Activated T-cell treated with anti-CD3 and anti-CD28 coated beads, Interleukin-2, amount 50 U/mL, for 4 hours (primary cell): Measurements from ENCODE around the gene LAMP1. TPM values are rescaled to one million over a fixed set of nuclear protein-coding genes. Genes with fewer than 3 reads are reported as not detected.
"Not testable (repeated sequence)": the region's sequence is repeated elsewhere in the genome, so short reads cannot be mapped to it uniquely, and the experiment has no call there.

ENCODE experiments used
- ATAC-seq, 2 donors: fragments of 200-7000 bp; cut with Tn5 transposase; one replicate each; pipeline ENCODE4 v1.10.0; 2021
- DNase-seq: peaks from one replicate; pipeline ENCODE4 v3.0.0-alpha.2; 2020
- H3K27me3 Mint-ChIP-seq: one replicate; pipeline ENCODE4 v1.8.0; 2021; ENCODE audit warnings: low read depth, mixed read lengths
- H3K36me3 Mint-ChIP-seq: one replicate; pipeline ENCODE4 v1.8.0; 2022; ENCODE audit warnings: mixed read lengths; ENCODE audit not compliant: insufficient read depth
- H3K4me1 Mint-ChIP-seq: one replicate; pipeline ENCODE4 v1.8.0; 2021; ENCODE audit warnings: low read depth, mixed read lengths
- H3K4me3 Mint-ChIP-seq: one replicate; pipeline ENCODE4 v1.8.0; 2021; ENCODE audit warnings: mild to moderate bottlenecking, moderate library complexity, mixed read lengths
- H3K9me3 Mint-ChIP-seq: one replicate; pipeline ENCODE4 v1.8.0; 2021; ENCODE audit warnings: mixed read lengths
- total RNA-seq, 3 donors: library from RNA; stranded (reverse); gene quantifications; one replicate each; pipeline ENCODE4 v1.2.1, GENCODE V29; 2021

LAMP1 gene
- total RNA-seq, 3 donors from 2014 or later, result 81.8 to 101 (median 88.4) TPM

DNA sequence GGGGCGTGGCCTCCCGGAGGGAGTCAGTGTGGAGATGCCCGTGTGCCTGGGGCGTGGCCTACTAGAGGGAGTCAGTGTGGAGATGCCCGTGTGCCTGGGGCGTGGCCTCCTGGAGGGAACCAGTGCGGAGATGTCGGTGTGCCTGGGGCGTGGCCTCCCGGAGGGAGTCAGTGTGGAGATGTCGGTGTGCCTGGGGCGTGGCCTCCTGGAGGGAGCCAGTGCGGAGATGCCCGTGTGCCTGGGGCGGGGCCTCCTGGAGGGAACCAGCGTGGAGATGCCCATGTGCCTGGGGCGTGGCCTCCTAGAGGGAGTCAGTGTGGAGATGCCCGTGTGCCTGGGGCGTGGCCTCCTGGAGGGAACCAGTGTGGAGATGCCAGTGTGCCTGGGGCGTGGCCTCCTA, 17.1 kb downstream of the LAMP1 start:
- not testable (repeated sequence) for H3K9me3 Mint-ChIP-seq, DNase-seq, H3K27me3 Mint-ChIP-seq, H3K4me1 Mint-ChIP-seq, ATAC-seq, H3K4me3 Mint-ChIP-seq
- peaks cover 26% of the 10 kb centered on the region for H3K36me3 Mint-ChIP-seq

DNA sequence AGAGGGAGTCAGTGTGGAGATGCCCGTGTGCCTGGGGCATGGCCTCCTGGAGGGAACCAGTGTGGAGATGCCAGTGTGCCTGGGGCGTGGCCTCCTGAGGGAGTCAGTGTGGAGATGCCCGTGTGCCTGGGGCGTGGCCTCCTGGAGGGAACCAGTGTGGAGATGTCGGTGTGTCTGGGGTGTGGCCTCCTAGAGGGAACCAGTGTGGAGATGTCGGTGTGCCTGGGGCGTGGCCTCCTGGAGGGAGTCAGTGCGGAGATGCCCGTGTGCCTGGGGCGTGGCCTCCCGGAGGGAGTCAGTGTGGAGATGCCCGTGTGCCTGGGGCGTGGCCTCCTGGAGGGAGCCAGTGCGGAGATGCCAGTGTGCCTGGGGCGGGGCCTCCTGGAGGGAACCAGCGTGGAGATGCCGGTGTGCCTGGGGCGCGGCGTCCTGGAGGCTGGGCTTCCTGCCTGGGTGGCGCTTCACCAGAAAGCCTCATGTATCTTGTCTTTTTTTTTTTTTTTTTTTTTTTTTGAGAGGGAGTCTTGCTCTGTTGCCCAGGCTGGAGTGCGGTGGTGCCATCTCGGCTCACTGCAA, 17.9 kb downstream of the LAMP1 start:
- peaks cover 23% of the 10 kb centered on the region for H3K36me3 Mint-ChIP-seq
- not testable (repeated sequence) for H3K4me1 Mint-ChIP-seq, H3K9me3 Mint-ChIP-seq, DNase-seq, ATAC-seq, H3K4me3 Mint-ChIP-seq, H3K27me3 Mint-ChIP-seq

GRCh38 chr13:113315992-113316391, 19.0 kb downstream of the LAMP1 start:
- Mint-ChIP-seq H3K36me3 (peaks cover 23% of the 10 kb centered on the region), H3K4me3 (no peak overlapping the region), H3K27me3 (no peaks in the 10 kb centered on the region), H3K4me1 (peaks cover 1% of the 10 kb centered on the region), H3K9me3 (no peaks in the 10 kb centered on the region)
- DNase-seq (no peak), ATAC-seq (no peak)

DNA sequence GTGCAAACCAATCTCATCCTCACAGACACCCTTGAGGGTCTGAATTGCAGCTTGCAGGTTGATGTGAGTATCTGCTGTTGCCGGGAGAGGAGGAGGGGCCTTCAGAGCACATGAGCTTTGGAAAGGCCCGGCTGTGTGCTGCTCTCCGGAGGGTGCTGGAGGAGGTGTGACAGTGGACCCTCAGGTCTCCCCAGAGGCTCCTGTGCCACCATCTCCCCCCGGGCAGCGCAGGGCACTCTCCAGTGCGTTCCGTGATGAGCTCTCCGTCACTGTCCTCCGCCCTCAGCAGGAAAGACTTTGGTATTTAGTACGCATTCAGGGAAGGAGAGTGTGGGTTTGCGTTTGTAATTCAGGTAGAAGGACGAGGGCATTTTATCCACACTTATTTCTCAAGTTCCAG, 20.0 kb downstream of the LAMP1 start:
- DNase-seq (no peak), ATAC-seq (no peak)
- Mint-ChIP-seq H3K9me3 (no peaks in the 10 kb centered on the region), H3K27me3 (no peaks in the 10 kb centered on the region), H3K36me3 (peaks cover 21% of the 10 kb centered on the region), H3K4me1 (peaks cover 1% of the 10 kb centered on the region), H3K4me3 (no peak overlapping the region)

DNA sequence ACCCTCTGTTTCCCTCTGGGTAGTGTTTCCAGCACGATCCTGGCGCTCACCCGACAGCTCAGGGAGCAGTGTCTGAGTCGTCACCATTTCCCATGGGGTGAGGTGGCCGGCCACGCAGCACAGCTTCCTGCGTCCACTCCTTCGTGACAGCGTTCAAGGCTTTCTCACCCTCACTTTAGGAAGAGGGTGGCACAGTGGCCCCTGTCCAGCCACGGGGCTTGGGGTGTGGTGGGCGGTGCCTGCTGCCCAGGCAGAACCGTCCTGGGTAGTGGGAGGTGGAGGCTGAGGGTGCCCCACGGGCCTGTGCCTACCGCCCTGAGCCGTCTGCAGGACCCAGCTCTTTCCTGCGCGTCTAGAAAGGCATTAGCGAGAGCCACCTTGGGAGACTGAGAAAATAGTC, 21.9 kb downstream of the LAMP1 start:
- no peak overlapping the region for H3K4me3 Mint-ChIP-seq
- ATAC-seq, result no peak
- no peak for DNase-seq
- no peaks in the 10 kb centered on the region for H3K27me3 Mint-ChIP-seq
- no peaks in the 10 kb centered on the region for H3K9me3 Mint-ChIP-seq
- peaks cover 29% of the 10 kb centered on the region for H3K36me3 Mint-ChIP-seq
- H3K4me1 Mint-ChIP-seq, result no peaks in the 10 kb centered on the region

DNA sequence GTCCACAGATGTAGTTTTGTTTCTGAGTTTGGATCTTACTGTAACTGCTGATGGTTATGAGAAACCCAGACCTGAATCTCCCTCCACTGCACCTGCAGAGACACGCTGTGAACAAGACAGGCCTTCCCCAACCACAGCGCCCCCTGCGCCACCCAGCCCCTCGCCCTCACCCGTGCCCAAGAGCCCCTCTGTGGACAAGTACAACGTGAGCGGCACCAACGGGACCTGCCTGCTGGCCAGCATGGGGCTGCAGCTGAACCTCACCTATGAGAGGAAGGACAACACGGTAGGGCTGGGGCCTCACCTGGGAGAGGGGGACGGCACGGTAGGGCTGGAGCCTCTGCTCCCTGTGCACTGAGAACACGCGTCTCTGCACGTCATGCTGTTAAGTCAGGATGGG, 22.3 kb downstream of the LAMP1 start:
- no peak overlapping the region for H3K4me3 Mint-ChIP-seq
- DNase-seq (no peak), ATAC-seq (no peak)
- H3K27me3 Mint-ChIP-seq, result no peaks in the 10 kb centered on the region
- peaks cover 33% of the 10 kb centered on the region for H3K36me3 Mint-ChIP-seq
- no peaks in the 10 kb centered on the region for H3K9me3 Mint-ChIP-seq
- no peaks in the 10 kb centered on the region for H3K4me1 Mint-ChIP-seq

DNA sequence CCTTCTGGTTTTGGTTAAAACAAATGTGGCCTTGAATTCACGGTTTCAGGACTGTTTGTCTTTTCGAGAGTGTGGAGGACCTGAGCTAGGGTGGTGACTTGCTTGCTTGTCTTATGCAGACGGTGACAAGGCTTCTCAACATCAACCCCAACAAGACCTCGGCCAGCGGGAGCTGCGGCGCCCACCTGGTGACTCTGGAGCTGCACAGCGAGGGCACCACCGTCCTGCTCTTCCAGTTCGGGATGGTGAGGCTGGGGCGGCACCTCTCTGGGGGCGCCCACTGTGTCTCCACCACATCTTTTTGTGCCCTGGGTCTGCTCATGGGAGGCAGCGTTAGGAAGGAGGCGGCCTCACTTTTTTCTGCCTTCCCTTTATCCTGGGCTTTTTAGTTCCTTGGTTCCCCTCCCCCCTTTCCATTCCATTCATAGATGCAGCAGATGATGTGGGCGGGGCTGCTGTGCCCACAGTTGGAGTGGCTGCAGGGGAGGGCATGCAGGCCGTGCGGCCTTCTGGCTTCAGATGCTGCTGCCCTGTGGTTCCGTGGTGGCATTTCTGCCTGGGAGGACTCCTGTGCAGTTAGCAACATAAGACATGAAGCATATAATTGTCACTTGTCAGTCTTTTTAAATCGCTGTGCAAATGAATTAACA, 23.3 kb downstream of the LAMP1 start:
- peaks cover 33% of the 10 kb centered on the region for H3K36me3 Mint-ChIP-seq
- H3K27me3 Mint-ChIP-seq, result no peaks in the 10 kb centered on the region
- ATAC-seq, result no peak
- DNase-seq, result no peak
- H3K4me1 Mint-ChIP-seq, result no peaks in the 10 kb centered on the region
- H3K4me3 Mint-ChIP-seq, result no peak overlapping the region
- H3K9me3 Mint-ChIP-seq, result no peaks in the 10 kb centered on the region

DNA sequence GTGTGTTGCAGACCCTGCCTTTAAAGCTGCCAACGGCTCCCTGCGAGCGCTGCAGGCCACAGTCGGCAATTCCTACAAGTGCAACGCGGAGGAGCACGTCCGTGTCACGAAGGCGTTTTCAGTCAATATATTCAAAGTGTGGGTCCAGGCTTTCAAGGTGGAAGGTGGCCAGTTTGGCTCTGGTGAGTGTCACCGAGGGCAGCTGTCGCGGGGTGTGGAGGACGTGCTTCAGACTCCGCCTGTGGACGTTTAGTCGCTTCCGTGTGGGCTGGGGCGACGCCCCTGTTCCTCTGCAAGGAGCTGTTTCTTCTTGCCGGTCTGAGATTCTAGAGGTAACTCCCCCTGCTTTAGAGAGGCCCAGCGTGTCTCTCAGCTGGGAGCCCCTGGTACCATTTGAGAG, 24.5 kb downstream of the LAMP1 start:
- no peaks in the 10 kb centered on the region for H3K27me3 Mint-ChIP-seq
- H3K4me3 Mint-ChIP-seq, result no peak overlapping the region
- no peak for DNase-seq
- no peak for ATAC-seq
- H3K36me3 Mint-ChIP-seq, result peaks cover 33% of the 10 kb centered on the region
- no peaks in the 10 kb centered on the region for H3K9me3 Mint-ChIP-seq
- H3K4me1 Mint-ChIP-seq, result no peaks in the 10 kb centered on the region

- Mint-ChIP-seq H3K9me3 (no peaks in the 10 kb centered on the region), H3K4me1 (no peaks in the 10 kb centered on the region), H3K4me3 (no peak overlapping the region), H3K27me3 (no peaks in the 10 kb centered on the region), H3K36me3 (peaks cover 31% of the 10 kb centered on the region)
- no peak for DNase-seq
- no peak for ATAC-seq
These were observed 25.0 kb downstream of the LAMP1 start for GRCh38 chr13:113322043-113322461.

GRCh38 chr13:113322890-113323651, 26.0 kb downstream of the LAMP1 start:
- Mint-ChIP-seq H3K9me3 (no peaks in the 10 kb centered on the region), H3K36me3 (peaks cover 27% of the 10 kb centered on the region), H3K4me3 (no peak overlapping the region), H3K4me1 (peaks cover under 1% of the 10 kb centered on the region), H3K27me3 (no peaks in the 10 kb centered on the region)
- no peak for DNase-seq
- no peak for ATAC-seq

- Mint-ChIP-seq H3K4me1 (peaks cover 3% of the 10 kb centered on the region), H3K9me3 (no peaks in the 10 kb centered on the region), H3K36me3 (peaks cover 27% of the 10 kb centered on the region), H3K27me3 (no peaks in the 10 kb centered on the region), H3K4me3 (no peak overlapping the region)
- no peak for ATAC-seq
- no peak for DNase-seq
These were observed 26.8 kb downstream of the LAMP1 start for GRCh38 chr13:113323869-113324268.

DNA sequence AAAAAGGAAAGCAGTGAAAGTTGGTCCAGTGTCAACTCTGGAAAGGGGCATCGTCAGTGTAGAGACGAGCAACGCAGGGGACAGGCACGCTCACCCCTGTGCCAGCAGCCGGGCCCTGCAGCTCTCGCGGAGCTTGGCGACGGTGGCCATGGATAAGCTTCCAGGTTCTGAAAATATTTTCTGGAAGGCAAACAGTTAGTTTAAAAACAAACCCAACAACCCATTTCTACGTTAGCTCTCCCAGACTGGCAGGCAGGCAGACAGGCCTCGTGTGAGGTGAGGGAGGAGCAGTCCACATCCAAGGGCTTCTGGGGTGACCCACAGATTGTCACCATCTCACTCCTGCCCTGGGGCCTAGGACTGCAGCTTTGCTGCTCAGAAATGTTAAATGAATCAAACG, 27.4 kb downstream of the LAMP1 start:
- H3K9me3 Mint-ChIP-seq, result no peaks in the 10 kb centered on the region
- no peak overlapping the region for H3K4me3 Mint-ChIP-seq
- H3K27me3 Mint-ChIP-seq, result no peaks in the 10 kb centered on the region
- peaks cover 27% of the 10 kb centered on the region for H3K36me3 Mint-ChIP-seq
- ATAC-seq (no peak), DNase-seq (no peak)
- peaks cover 3% of the 10 kb centered on the region for H3K4me1 Mint-ChIP-seq

GRCh38 chr13:113325779-113326178, 28.7 kb downstream of the LAMP1 start:
- Mint-ChIP-seq H3K27me3 (no peaks in the 10 kb centered on the region), H3K9me3 (no peaks in the 10 kb centered on the region), H3K4me3 (no peak overlapping the region), H3K4me1 (peaks cover 3% of the 10 kb centered on the region), H3K36me3 (peaks cover 24% of the 10 kb centered on the region)
- ATAC-seq (no peak), DNase-seq (no peak)

DNA sequence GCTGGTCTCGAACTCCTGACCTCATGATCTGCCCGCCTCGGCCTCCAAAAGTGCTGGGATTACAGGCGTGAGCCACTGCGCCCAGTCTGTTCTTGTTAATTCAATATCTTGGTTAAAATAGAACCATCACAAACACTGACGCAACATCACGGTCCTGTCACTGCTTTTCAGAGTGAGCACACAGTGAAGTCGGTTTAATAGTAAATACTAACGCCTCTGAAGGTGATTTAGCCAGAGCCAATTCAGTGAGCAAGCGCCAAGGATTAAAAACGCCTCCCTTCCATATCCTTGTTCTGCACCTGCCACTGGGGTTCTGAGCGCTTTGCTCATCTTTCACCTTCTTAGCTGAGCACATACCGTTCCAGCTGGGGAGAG, 30.3 kb downstream of the LAMP1 start:
- DNase-seq (no peak), ATAC-seq (no peak)
- Mint-ChIP-seq H3K9me3 (no peaks in the 10 kb centered on the region), H3K4me1 (peaks cover 3% of the 10 kb centered on the region), H3K27me3 (peaks cover 1% of the 10 kb centered on the region), H3K4me3 (no peak overlapping the region), H3K36me3 (peaks cover 15% of the 10 kb centered on the region)
